Esophagus squamous epithelium (tissue), 5 donors: ENCODE results near the gene EHF. TPM values are rescaled to one million over a fixed set of nuclear protein-coding genes. Genes with fewer than 3 reads are reported as not detected.

ENCODE experiments used
- DNase-seq: peaks from one replicate; lab custom pipeline; 2025; lab: John Stamatoyannopoulos, UW
- H3K27ac ChIP-seq, 4 donors: fragments of 200-600 bp; sonication (generic); one replicate each; pipeline ENCODE4 v1.5.1; 2016 to 2019; ENCODE audit warnings: mild to moderate bottlenecking in 1 of 4
- H3K27me3 ChIP-seq, 4 donors: fragments of 200-600 bp; sonication (generic); 1 replicate in 3 of 4; 2 replicates in 1 of 4; pipeline versions ENCODE4 v1.5.1 to v1.6.0; 2017 to 2021; ENCODE audit warnings: antibody characterized with exemption in 1 of 4
- H3K36me3 ChIP-seq, 3 donors: fragments of 200-600 bp; sonication (generic); one replicate each; pipeline ENCODE4 v1.5.1; 2016 to 2019
- H3K4me1 ChIP-seq, 3 donors: fragments of 200-600 bp; sonication (generic); one replicate each; pipeline ENCODE4 v1.5.1; 2017 to 2019
- H3K4me3 ChIP-seq, 4 donors: fragments of 200-600 bp; sonication (generic); 1 replicate in 3 of 4; 2 replicates in 1 of 4; pipeline ENCODE4 v1.5.1; 2016 to 2019; ENCODE audit warnings: mild to moderate bottlenecking in 2 of 4, moderate library complexity in 1 of 4
- H3K9me3 ChIP-seq, 3 donors: fragments of 200-600 bp; sonication (generic); one replicate each; pipeline ENCODE4 v1.5.1; 2016 to 2019
- CTCF ChIP-seq, 6 experiments: fragments of 450-650 bp in 4 of 6; fragments of 200-600 bp in 2 of 6; sonication (generic) in 2 of 6; IDR thresholded peaks; one replicate each; pipeline ENCODE4 v1.5.1; 2016 to 2019; ENCODE audit warnings: antibody characterized with exemption in 6 of 6, mild to moderate bottlenecking in 4 of 6, moderate library complexity in 4 of 6
- POLR2A ChIP-seq, 4 donors: fragments of 450-650 bp; IDR thresholded peaks; one replicate each; pipeline ENCODE4 v1.6.1; 2017; ENCODE audit warnings: antibody characterized with exemption in 4 of 4, mild to moderate bottlenecking in 4 of 4, moderate library complexity in 3 of 4
- WGBS, 2 donors: methylation state at CpG; one replicate each; pipeline ENCODE4 v1.1.5; 2018; 5-methylcytosine and 5-hydroxymethylcytosine counted together
- intact Hi-C: fragments of 100-400 bp; cut with DNase I; formaldehyde crosslinking; loops from one replicate; pipeline ENCODE4 v1.15.0; 2022
- total RNA-seq, 4 donors: library from RNA; depleted of rRNA; stranded (reverse); fragments of >200 nt; gene quantifications; one replicate each; pipeline ENCODE4 v1.1.0, GENCODE V29; 2016
- donor health status: DM: yes; HTN: yes; CAD: no.

Gene EHF
- total RNA-seq, 4 donors from 2014 or later = 265 to 388 (median 325) TPM

DNA sequence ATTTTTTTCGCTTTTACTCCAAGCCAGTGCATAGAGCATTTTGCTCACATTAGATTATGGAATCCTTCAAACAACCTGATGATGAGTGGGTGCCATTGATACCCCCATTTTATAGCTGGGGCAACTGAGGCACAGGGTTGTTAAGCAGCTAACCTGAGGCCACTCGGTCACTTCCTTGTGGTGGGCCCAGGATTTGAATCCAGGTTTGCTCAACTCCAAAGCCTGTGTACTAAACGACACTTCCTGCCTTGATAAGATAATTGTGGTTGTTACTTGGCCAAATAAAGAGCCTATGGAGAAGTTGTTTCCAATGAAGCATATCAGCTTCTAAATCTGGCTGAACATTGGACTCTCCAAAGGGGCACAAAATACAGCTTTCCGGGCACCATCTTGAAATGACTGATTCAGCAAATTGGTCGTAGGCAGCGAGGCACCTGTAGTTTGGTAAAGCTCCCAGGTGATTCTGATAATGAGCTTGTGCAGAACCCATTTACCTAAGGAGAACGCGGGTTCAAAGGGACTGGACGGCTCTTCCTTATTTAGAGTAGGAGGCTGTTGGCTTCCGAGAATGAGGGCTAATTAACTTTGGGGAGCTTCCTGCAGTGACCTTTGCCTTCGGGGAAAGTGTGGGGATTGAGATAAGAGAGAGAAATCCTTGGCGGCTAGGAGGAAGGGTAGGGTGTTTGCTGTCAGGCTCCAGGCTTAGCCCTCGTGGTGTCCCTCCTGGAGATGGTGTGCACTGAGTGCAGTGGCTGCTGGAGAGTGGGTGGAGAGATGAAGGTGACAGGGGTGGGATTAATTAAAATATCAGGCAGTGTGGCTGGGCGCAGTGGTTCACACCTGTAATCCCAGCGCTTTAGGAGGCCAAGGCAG, 17.5 kb upstream of the EHF start:
- no peaks in the 10 kb centered on the region for H3K9me3 ChIP-seq
- H3K27ac ChIP-seq = peak overlapping the region in 1 of 4 donors; percentile 90
- H3K4me1 ChIP-seq = peaks cover 24 to 73% (median 29%) of the 10 kb centered on the region in 3 donors
- H3K36me3 ChIP-seq = no peaks in the 10 kb centered on the region
- intact Hi-C loops = no loop called here
- H3K27me3 ChIP-seq = no peaks in the 10 kb centered on the region
- no peak overlapping the region for H3K4me3 ChIP-seq
- DNase-seq = no peak
- no peak for TF ChIP-seq POLR2A (IDR thresholded peaks at IDR 0.05)
- no peak for TF ChIP-seq CTCF (IDR thresholded peaks at IDR 0.05)
- WGBS, 2 donors = 76 to 80% methylated on average over 14 to 15 of the region's 15 CpGs

- Histone ChIP-seq H3K9me3 (no peaks in the 10 kb centered on the region), H3K4me3 (no peak overlapping the region), H3K27me3 (no peaks in the 10 kb centered on the region), H3K36me3 (no peaks in the 10 kb centered on the region), H3K4me1 (peaks cover 21 to 75% (median 28%) of the 10 kb centered on the region in 3 donors), H3K27ac (no peak overlapping the region)
- intact Hi-C loops = no loop called here
- WGBS, 2 donors = 94 to 100% methylated on average over 2 of the region's 2 CpGs
- TF ChIP-seq POLR2A (IDR thresholded peaks at IDR 0.05) (no peak), CTCF (IDR thresholded peaks at IDR 0.05) (no peak)
- no peak for DNase-seq
Observed at GRCh38 chr11:34604145-34604544, 16.7 kb upstream of the EHF start.

GRCh38 chr11:34604911-34605310, 16.0 kb upstream of the EHF start:
- Histone ChIP-seq H3K4me3 (no peak overlapping the region), H3K9me3 (no peaks in the 10 kb centered on the region), H3K4me1 (peaks cover 20 to 75% (median 25%) of the 10 kb centered on the region in 3 donors), H3K27ac (no peak overlapping the region), H3K27me3 (no peaks in the 10 kb centered on the region), H3K36me3 (no peaks in the 10 kb centered on the region)
- intact Hi-C loops = no loop called here
- TF ChIP-seq POLR2A (IDR thresholded peaks at IDR 0.05) = no peak
- TF ChIP-seq CTCF (IDR thresholded peaks at IDR 0.05) = no peak
- WGBS, 2 donors = 74 to 78% methylated on average over 7 to 8 of the region's 8 CpGs
- no peak for DNase-seq

GRCh38 chr11:34605481-34606325, 15.2 kb upstream of the EHF start:
- 83 to 84% methylated on average over 6 of the region's 6 CpGs for WGBS, 2 donors
- no peak for TF ChIP-seq CTCF (IDR thresholded peaks at IDR 0.05)
- TF ChIP-seq POLR2A (IDR thresholded peaks at IDR 0.05) = no peak
- no peaks in the 10 kb centered on the region for H3K9me3 ChIP-seq
- no peak overlapping the region for H3K4me3 ChIP-seq
- intact Hi-C loops = no loop called here
- H3K27me3 ChIP-seq = no peaks in the 10 kb centered on the region
- H3K4me1 ChIP-seq = peaks cover 15 to 75% (median 17%) of the 10 kb centered on the region in 3 donors
- no peaks in the 10 kb centered on the region for H3K36me3 ChIP-seq
- DNase-seq = no peak
- H3K27ac ChIP-seq = no peak overlapping the region
